Trophoblast cell (in vitro differentiated cells and primary cell): ENCODE results near the gene LRP1B.

Experiments used
- DNase-seq, 2 donors: peaks; one replicate each; pipeline ENCODE4 v3.0.0-alpha.2; 2016
- H2AFZ ChIP-seq: 2 replicates; pipeline ENCODE4 v1.6.1; 2013; ENCODE audit warnings: low read length, moderate library complexity, mild to moderate bottlenecking; ENCODE audit not compliant: insufficient read depth, poor library complexity
- H2AK5ac ChIP-seq: 2 replicates; pipeline ENCODE4 v1.6.1; 2013; ENCODE audit warnings: mild to moderate bottlenecking, low read length
- H2BK120ac ChIP-seq: 2 replicates; pipeline ENCODE4 v1.6.1; 2013; ENCODE audit warnings: low read length, mild to moderate bottlenecking, moderate library complexity; ENCODE audit not compliant: insufficient read depth, poor library complexity
- H2BK12ac ChIP-seq: 2 replicates; pipeline ENCODE4 v1.6.1; 2013; ENCODE audit warnings: mild to moderate bottlenecking, low read length, moderate library complexity
- H2BK5ac ChIP-seq: 2 replicates; pipeline ENCODE4 v1.6.1; 2013; ENCODE audit warnings: low read length, low read depth, moderate library complexity, mild to moderate bottlenecking; ENCODE audit not compliant: poor library complexity
- H3K14ac ChIP-seq: 2 replicates; pipeline ENCODE4 v1.6.1; 2013; ENCODE audit warnings: mild to moderate bottlenecking, low read length
- H3K18ac ChIP-seq: 2 replicates; pipeline ENCODE4 v1.6.1; 2013; ENCODE audit warnings: mild to moderate bottlenecking, low read length
- H3K23ac ChIP-seq: 2 replicates; pipeline ENCODE4 v1.6.1; 2013; ENCODE audit warnings: low read length
- H3K27ac ChIP-seq: 2 replicates; pipeline ENCODE4 v1.5.1; 2013; ENCODE audit warnings: low read depth, mild to moderate bottlenecking, inconsistent platforms, low read length, moderate library complexity
- H3K27me3 ChIP-seq: 2 replicates; pipeline ENCODE4 v1.6.1; 2013; ENCODE audit warnings: inconsistent platforms, mild to moderate bottlenecking, low read length, moderate library complexity; ENCODE audit not compliant: insufficient read depth
- H3K36me3 ChIP-seq, 2 experiments: 1 replicate in 1 of 2; 2 replicates in 1 of 2; pipeline ENCODE4 v1.6.1; 2013; ENCODE audit warnings: low read length in 2 of 2, mild to moderate bottlenecking in 2 of 2, moderate library complexity in 1 of 2; ENCODE audit not compliant: insufficient read depth in 2 of 2, control insufficient read depth in 1 of 2
- H3K4ac ChIP-seq: 2 replicates; pipeline ENCODE4 v1.6.1; 2013; ENCODE audit warnings: low read depth, mild to moderate bottlenecking, low read length, moderate library complexity
- H3K4me1 ChIP-seq, 2 experiments: 1 replicate in 1 of 2; 2 replicates in 1 of 2; pipeline ENCODE4 v1.6.1; 2013; ENCODE audit warnings: low read length in 2 of 2, mild to moderate bottlenecking in 2 of 2, moderate library complexity in 1 of 2; ENCODE audit not compliant: insufficient read depth in 2 of 2, control insufficient read depth in 1 of 2
- H3K4me2 ChIP-seq: 2 replicates; pipeline ENCODE4 v1.6.1; 2013; ENCODE audit warnings: inconsistent platforms, mild to moderate bottlenecking, low read length, moderate library complexity
- H3K4me3 ChIP-seq: 2 replicates; pipeline ENCODE4 v1.5.1; 2013; ENCODE audit warnings: mild to moderate bottlenecking, low read depth, low read length, inconsistent platforms
- H3K79me1 ChIP-seq: one replicate; pipeline ENCODE4 v1.6.1; 2013; ENCODE audit warnings: low read length
- H3K79me2 ChIP-seq: 2 replicates; pipeline ENCODE4 v1.6.1; 2013; ENCODE audit warnings: low read length, mild to moderate bottlenecking; ENCODE audit not compliant: control insufficient read depth, insufficient read depth, poor library complexity
- H3K9ac ChIP-seq: 2 replicates; pipeline ENCODE4 v1.6.1; 2013; ENCODE audit warnings: mild to moderate bottlenecking, low read length
- H3K9me3 ChIP-seq: 2 replicates; pipeline ENCODE4 v1.6.1; 2013; ENCODE audit warnings: low read depth, mild to moderate bottlenecking, control low read depth, inconsistent platforms, low read length; ENCODE audit not compliant: insufficient read depth
- H4K12ac ChIP-seq: 2 replicates; pipeline ENCODE4 v1.6.1; 2013; ENCODE audit warnings: low read depth, mild to moderate bottlenecking, low read length, moderate library complexity
- H4K8ac ChIP-seq: 2 replicates; pipeline ENCODE4 v1.6.1; 2013; ENCODE audit warnings: low read depth, mild to moderate bottlenecking, low read length, moderate library complexity
- H4K91ac ChIP-seq: one replicate; pipeline ENCODE4 v1.6.1; 2013; ENCODE audit warnings: low read depth, mild to moderate bottlenecking, low read length, moderate library complexity
- WGBS: extraction: QIAGEN DNeasy Blood & Tissue Kit; methylation state at CpG from one replicate; pipeline ENCODE4 v1.1.7; 2013; ENCODE audit warnings: missing lambda C conversion rate; ENCODE audit not compliant: insufficient read length, insufficient coverage; ENCODE audit errors: extremely low coverage; 5-methylcytosine and 5-hydroxymethylcytosine counted together

Gene LRP1B

GRCh38 chr2:141490886-141491285, 639.9 kb downstream of the LRP1B start:
- Histone ChIP-seq H3K23ac (no peak overlapping the region), H3K14ac (no peak overlapping the region), H2BK5ac (no peak overlapping the region), H3K18ac (no peak overlapping the region), H3K9ac (no peak overlapping the region), H2BK12ac (no peak overlapping the region), H2AK5ac (no peak overlapping the region), H4K12ac (no peak overlapping the region), H3K27ac (no peak overlapping the region), H3K79me2 (no peaks in the 10 kb centered on the region), H4K91ac (no peak overlapping the region), H3K4me1 (peaks cover 0 to 2% of the 10 kb centered on the region in 2 experiments), H3K9me3 (no peaks in the 10 kb centered on the region), H2BK120ac (no peak overlapping the region), H3K4me3 (no peak overlapping the region), H3K27me3 (no peaks in the 10 kb centered on the region), H2AFZ (no peak overlapping the region), H3K4ac (no peak overlapping the region), H3K79me1 (no peaks in the 10 kb centered on the region), H3K4me2 (no peak overlapping the region), H3K36me3 (no peaks in the 10 kb centered on the region), H4K8ac (no peak overlapping the region)
- no peak for DNase-seq
- no CpG with 5 or more reads among the region's 1 CpG for WGBS

- Histone ChIP-seq H3K36me3 (no peaks in the 10 kb centered on the region), H2AK5ac (no peak overlapping the region), H3K9ac (no peak overlapping the region), H3K18ac (no peak overlapping the region), H3K79me1 (peaks cover 4% of the 10 kb centered on the region), H3K9me3 (no peaks in the 10 kb centered on the region), H2BK5ac (no peak overlapping the region), H4K8ac (no peak overlapping the region), H3K4me2 (no peak overlapping the region), H4K91ac (no peak overlapping the region), H3K27me3 (no peaks in the 10 kb centered on the region), H3K4me3 (no peak overlapping the region), H2AFZ (no peak overlapping the region), H3K4me1 (peaks cover 0 to 4% of the 10 kb centered on the region in 2 experiments), H3K27ac (no peak overlapping the region), H4K12ac (no peak overlapping the region), H2BK12ac (no peak overlapping the region), H3K79me2 (no peaks in the 10 kb centered on the region), H3K23ac (no peak overlapping the region), H2BK120ac (no peak overlapping the region), H3K4ac (no peak overlapping the region), H3K14ac (no peak overlapping the region)
- WGBS, result no CpG with 5 or more reads among the region's 3 CpGs
- no peak for DNase-seq
These were observed 648.1 kb downstream of the LRP1B start for GRCh38 chr2:141482697-141483096.

- Histone ChIP-seq H3K4me1 (peaks cover 0 to 2% of the 10 kb centered on the region in 2 experiments), H3K9me3 (no peaks in the 10 kb centered on the region), H2BK12ac (no peak overlapping the region), H2BK120ac (no peak overlapping the region), H3K4me2 (no peak overlapping the region), H2AK5ac (peak overlapping the region; percentile 45), H2BK5ac (no peak overlapping the region), H3K4me3 (no peak overlapping the region), H3K18ac (no peak overlapping the region), H3K36me3 (no peaks in the 10 kb centered on the region), H3K27ac (no peak overlapping the region), H3K27me3 (no peaks in the 10 kb centered on the region), H4K12ac (no peak overlapping the region), H2AFZ (no peak overlapping the region), H3K14ac (no peak overlapping the region), H3K23ac (no peak overlapping the region), H3K4ac (no peak overlapping the region), H4K8ac (no peak overlapping the region), H3K79me1 (peaks cover 4% of the 10 kb centered on the region), H3K79me2 (no peaks in the 10 kb centered on the region), H3K9ac (no peak overlapping the region), H4K91ac (peak overlapping the region; percentile 19)
- WGBS, result 100% methylated on average over 1 of the region's 6 CpGs
- no peak for DNase-seq
These were observed 655.0 kb downstream of the LRP1B start for GRCh38 chr2:141475801-141476200.

- H4K12ac ChIP-seq, result no peak overlapping the region
- peak; percentile 5 to 23 for DNase-seq
- H3K14ac ChIP-seq, result no peak overlapping the region
- H3K4me2 ChIP-seq, result no peak overlapping the region
- peak overlapping the region; percentile 17 for H3K27ac ChIP-seq
- H3K9ac ChIP-seq, result no peak overlapping the region
- H3K79me1 ChIP-seq, result peaks cover 3% of the 10 kb centered on the region
- H2BK5ac ChIP-seq, result no peak overlapping the region
- H4K8ac ChIP-seq, result no peak overlapping the region
- peaks cover 0 to 5% of the 10 kb centered on the region in 2 experiments for H3K4me1 ChIP-seq
- H2BK120ac ChIP-seq, result no peak overlapping the region
- H2BK12ac ChIP-seq, result no peak overlapping the region
- H3K4ac ChIP-seq, result no peak overlapping the region
- no peaks in the 10 kb centered on the region for H3K79me2 ChIP-seq
- H2AFZ ChIP-seq, result no peak overlapping the region
- no peaks in the 10 kb centered on the region for H3K9me3 ChIP-seq
- no peak overlapping the region for H3K4me3 ChIP-seq
- H4K91ac ChIP-seq, result no peak overlapping the region
- no CpG with 5 or more reads among the region's 6 CpGs for WGBS
- H3K36me3 ChIP-seq, result no peaks in the 10 kb centered on the region
- no peak overlapping the region for H3K23ac ChIP-seq
- no peak overlapping the region for H3K18ac ChIP-seq
- H3K27me3 ChIP-seq, result no peaks in the 10 kb centered on the region
- H2AK5ac ChIP-seq, result no peak overlapping the region
These were observed 662.1 kb downstream of the LRP1B start for GRCh38 chr2:141468761-141469160.
